Neural cell (in vitro differentiated cells): ENCODE data around the gene SIL1. TPM values are rescaled to one million over a fixed set of nuclear protein-coding genes. Genes with fewer than 3 reads are reported as not detected.
"Not testable (repeated sequence)": the region's sequence is repeated elsewhere in the genome, so short reads cannot be mapped to it uniquely, and the experiment has no call there.

Experiments
- H2AFZ ChIP-seq: fragments of 200-600, 300-800 bp; sonication (generic), shearing (Covaris generic); 2 replicates; pipeline ENCODE4 v1.6.0; 2014; ENCODE audit warnings: low read depth, mild to moderate bottlenecking, antibody characterized with exemption, low read length, moderate library complexity
- H3F3A ChIP-seq: fragments of 200-600 bp; shearing (Covaris generic); 2 replicates; pipeline ENCODE4 v1.6.1; 2016; ENCODE audit warnings: mild to moderate bottlenecking, moderate library complexity, mixed read lengths, antibody characterized with exemption, low read length; ENCODE audit not compliant: insufficient read depth, poor library complexity, severe bottlenecking
- H3K27ac ChIP-seq: fragments of 200-600, 300-800 bp; sonication (generic), shearing (Covaris generic); 2 replicates; pipeline ENCODE4 v1.5.1; 2014; ENCODE audit warnings: mild to moderate bottlenecking, low read length, moderate library complexity
- H3K27me3 ChIP-seq: fragments of 300-800, 200-600 bp; sonication (generic), shearing (Covaris generic); 2 replicates; pipeline ENCODE4 v1.6.0; 2014; ENCODE audit warnings: mild to moderate bottlenecking, low read depth, low read length, moderate library complexity; ENCODE audit not compliant: insufficient read depth
- H3K36me3 ChIP-seq: fragments of 300-800, 200-600 bp; sonication (generic), shearing (Covaris generic); 2 replicates; pipeline ENCODE4 v1.5.1; 2014; ENCODE audit warnings: mild to moderate bottlenecking, antibody characterized with exemption, low read length, moderate library complexity; ENCODE audit not compliant: insufficient read depth
- H3K4me2 ChIP-seq: fragments of 300-800, 200-600 bp; sonication (generic), shearing (Covaris generic); 2 replicates; pipeline ENCODE4 v1.6.0; 2014; ENCODE audit warnings: mild to moderate bottlenecking, low read length
- H3K4me3 ChIP-seq: fragments of 300-800, 200-600 bp; sonication (generic), shearing (Covaris generic); 2 replicates; pipeline ENCODE4 v1.5.1; 2014; ENCODE audit warnings: mild to moderate bottlenecking, low read length, moderate library complexity
- H3K79me2 ChIP-seq: fragments of 200-600 bp; shearing (Covaris generic); replicated peaks from 2 replicates; pipeline ENCODE4 v1.6.0; 2014; ENCODE audit warnings: mild to moderate bottlenecking, low read length, moderate library complexity; ENCODE audit not compliant: insufficient read depth
- H3K9ac ChIP-seq: fragments of 300-800, 200-600 bp; sonication (generic), shearing (Covaris generic); 2 replicates; pipeline ENCODE4 v1.6.1; 2016; ENCODE audit warnings: mild to moderate bottlenecking, low read length, mixed read lengths
- H3K9me2 ChIP-seq: fragments of 200-600 bp; shearing (Covaris generic); 2 replicates; pipeline ENCODE4 v1.6.1; 2016; ENCODE audit warnings: mild to moderate bottlenecking, low read length, mixed read lengths; ENCODE audit not compliant: insufficient read depth
- H3K9me3 ChIP-seq: fragments of 200-600, 300-800 bp; sonication (generic), shearing (Covaris generic); 2 replicates; pipeline ENCODE4 v1.6.1; 2016; ENCODE audit warnings: mild to moderate bottlenecking, mixed run types, low read length, moderate library complexity, mixed read lengths
- H4K20me1 ChIP-seq: fragments of 200-600 bp; shearing (Covaris generic); 2 replicates; pipeline ENCODE4 v1.6.1; 2016; ENCODE audit warnings: mild to moderate bottlenecking, mixed run types; ENCODE audit not compliant: insufficient read depth
- CTCF ChIP-seq: fragments of 450-650 bp; IDR thresholded peaks from 2 replicates; pipeline ENCODE4 v1.5.1; 2014; ENCODE audit warnings: antibody characterized with exemption, mild to moderate bottlenecking, moderate library complexity; ENCODE audit not compliant: poor library complexity, severe bottlenecking
- EP300 ChIP-seq: fragments of 450-650 bp; conservative IDR thresholded peaks from 2 replicates; pipeline ENCODE4 v1.6.1; 2014; ENCODE audit warnings: antibody characterized with exemption, mild to moderate bottlenecking, moderate library complexity; ENCODE audit not compliant: poor library complexity, severe bottlenecking
- MXI1 ChIP-seq: fragments of 450-650 bp; conservative IDR thresholded peaks from 2 replicates; pipeline ENCODE4 v1.6.1; 2014; ENCODE audit warnings: antibody characterized with exemption, mild to moderate bottlenecking; ENCODE audit not compliant: poor library complexity, severe bottlenecking
- RAD21 ChIP-seq: fragments of 450-650 bp; conservative IDR thresholded peaks from 2 replicates; pipeline ENCODE4 v1.6.1; 2014; ENCODE audit warnings: antibody characterized with exemption, mild to moderate bottlenecking, moderate library complexity
- REST ChIP-seq: IDR thresholded peaks from 2 replicates; pipeline ENCODE4 v1.6.1; 2012; ENCODE audit warnings: borderline replicate concordance
- SMC3 ChIP-seq: fragments of 450-650 bp; conservative IDR thresholded peaks from 2 replicates; pipeline ENCODE4 v1.6.1; 2014; ENCODE audit warnings: antibody characterized with exemption, mild to moderate bottlenecking, moderate library complexity; ENCODE audit not compliant: poor library complexity
- polyA plus RNA-seq: library from polyadenylated mRNA; depleted of rRNA; stranded (reverse); fragments of >200 nt; gene quantifications from 2 replicates; pipeline ENCODE4 v1.2.3, GENCODE V29; 2014

The SIL1 gene
- polyA plus RNA-seq, 1 donor from 2014 or later: 4.7 TPM

GRCh38 chr5:139193928-139194327 is 4.2 kb downstream of the SIL1 start:
- Histone ChIP-seq H3K27me3 (no peaks in the 10 kb centered on the region), H3F3A (no peaks in the 10 kb centered on the region), H3K9me3 (no peaks in the 10 kb centered on the region), H3K4me2 (no peak overlapping the region), H3K9me2 (no peaks in the 10 kb centered on the region), H3K36me3 (no peaks in the 10 kb centered on the region), H4K20me1 (no peaks in the 10 kb centered on the region), H3K27ac (no peak overlapping the region), H3K79me2 (no peaks in the 10 kb centered on the region), H3K9ac (no peak overlapping the region), H3K4me3 (no peak overlapping the region), H2AFZ (no peak overlapping the region)
- TF ChIP-seq EP300: no peak
- TF ChIP-seq REST: no peak
- no peak for TF ChIP-seq RAD21
- no peak for TF ChIP-seq CTCF
- TF ChIP-seq SMC3: no peak
- no peak for TF ChIP-seq MXI1

GRCh38 chr5:139192906-139193305 is 5.3 kb downstream of the SIL1 start:
- not testable (repeated sequence) for H3K4me3 ChIP-seq, H2AFZ ChIP-seq, H3K9me2 ChIP-seq

GRCh38 chr5:139191954-139192353 is 6.2 kb downstream of the SIL1 start:
- not testable (repeated sequence) for H3K79me2 ChIP-seq, H4K20me1 ChIP-seq, H3F3A ChIP-seq, H3K36me3 ChIP-seq, H3K4me3 ChIP-seq, H2AFZ ChIP-seq, H3K27me3 ChIP-seq, H3K9me2 ChIP-seq, H3K4me2 ChIP-seq, H3K27ac ChIP-seq, H3K9ac ChIP-seq, H3K9me3 ChIP-seq

More at GRCh38 chr5:139192906-139193305, 5.3 kb downstream of the SIL1 start:
- H3K9me3 ChIP-seq, H3K27me3 ChIP-seq, H3K36me3 ChIP-seq, H3F3A ChIP-seq, H3K79me2 ChIP-seq, H3K4me2 ChIP-seq, H3K27ac ChIP-seq, H3K9ac ChIP-seq, H4K20me1 ChIP-seq: not testable (repeated sequence)
